GM19372 (cell line): ENCODE measurements around the gene MYO1H.

Experiments used
- ATAC-seq: cut with Tn5 transposase; IDR thresholded peaks from one replicate; pipeline ENCODE4 v1.9.1; 2021; ENCODE audit warnings: mild to moderate bottlenecking, low read depth, moderate library complexity; ENCODE audit not compliant: unreplicated experiment

Gene MYO1H

GRCh38 chr12:109440851-109441490 lies 93.3 kb downstream of the MYO1H start:
- ATAC-seq: no peak

DNA sequence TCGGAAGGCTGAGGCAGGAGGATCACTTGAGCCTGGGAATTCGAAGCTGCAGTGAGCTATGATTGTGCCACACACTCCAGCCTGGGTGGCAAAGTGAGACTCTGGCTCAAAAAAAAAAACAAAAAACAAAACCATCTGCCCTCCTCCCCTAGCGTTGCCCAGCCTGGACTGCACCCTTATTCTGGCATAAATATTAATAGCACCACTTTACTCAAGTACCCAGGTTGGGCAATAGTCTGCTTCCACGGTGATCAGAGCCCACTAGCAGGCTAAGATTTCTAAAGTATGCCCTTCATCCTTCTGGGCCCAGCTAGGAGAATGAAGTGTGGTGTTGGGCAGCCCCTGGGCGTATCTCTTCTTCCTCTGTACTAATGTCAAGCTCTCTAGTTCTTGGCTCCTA lies 96.1 kb downstream of the MYO1H start:
- no peak for ATAC-seq

GRCh38 chr12:109444259-109444658 lies 96.6 kb downstream of the MYO1H start:
- ATAC-seq: no peak

DNA sequence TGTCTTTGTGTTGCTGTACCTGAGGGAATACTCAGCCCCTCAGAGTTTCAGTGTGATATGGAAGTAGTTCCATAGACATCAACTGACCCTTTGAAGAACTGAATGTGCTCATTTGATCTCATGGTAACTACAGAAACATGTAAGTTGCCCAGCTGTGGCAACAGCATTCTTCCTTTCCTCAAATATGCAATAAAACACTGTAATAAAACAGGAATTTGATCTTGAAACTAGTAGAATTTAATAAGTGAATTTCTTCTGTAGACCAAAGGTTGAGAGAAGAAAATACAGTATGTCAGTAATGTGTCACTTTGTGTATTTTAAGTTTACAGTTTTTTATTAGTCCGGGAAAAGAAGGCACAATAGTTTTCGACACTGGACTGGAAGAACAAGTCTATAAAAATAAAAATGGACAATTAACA lies 97.5 kb downstream of the MYO1H start:
- ATAC-seq: no peak

DNA sequence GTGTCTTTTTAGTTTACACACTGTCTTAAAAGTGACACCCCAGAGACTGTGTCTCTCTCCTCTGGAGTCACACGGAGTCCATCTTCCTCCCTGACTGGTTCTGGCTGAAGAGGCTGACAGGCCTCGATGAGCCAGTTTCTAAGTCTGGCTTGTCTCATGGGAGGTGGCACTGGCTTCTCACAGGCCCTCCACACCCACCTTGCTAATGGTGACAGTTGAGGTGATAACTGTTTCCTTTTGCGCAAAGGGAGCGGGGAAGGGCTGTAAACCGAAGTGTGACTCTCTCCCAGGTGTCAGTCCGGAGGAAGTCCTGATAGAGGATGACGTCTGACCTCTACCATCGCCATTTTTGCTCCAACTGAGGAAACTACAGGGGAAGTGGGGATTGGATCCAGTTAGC lies 99.2 kb downstream of the MYO1H start:
- no peak for ATAC-seq

DNA sequence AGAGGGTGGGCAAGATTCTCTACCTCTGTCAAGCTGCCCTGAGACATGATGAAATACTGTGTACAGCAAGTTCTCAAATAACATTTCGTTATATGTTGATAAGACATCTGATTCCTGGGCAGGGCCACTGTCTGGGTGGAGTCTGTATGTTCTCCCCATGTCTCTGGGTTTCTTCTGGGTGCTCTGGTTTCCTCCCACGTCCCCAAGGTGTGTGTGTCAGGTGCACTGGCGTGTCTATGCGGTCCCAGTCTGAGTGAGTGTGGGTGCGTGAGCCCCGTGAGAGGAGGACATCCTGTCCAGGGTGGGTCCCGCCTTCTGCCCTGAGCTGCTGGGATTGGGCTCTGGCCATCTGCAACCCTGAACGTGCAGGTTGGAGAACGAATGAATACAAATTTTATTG lies 99.8 kb downstream of the MYO1H start:
- ATAC-seq: no peak

DNA sequence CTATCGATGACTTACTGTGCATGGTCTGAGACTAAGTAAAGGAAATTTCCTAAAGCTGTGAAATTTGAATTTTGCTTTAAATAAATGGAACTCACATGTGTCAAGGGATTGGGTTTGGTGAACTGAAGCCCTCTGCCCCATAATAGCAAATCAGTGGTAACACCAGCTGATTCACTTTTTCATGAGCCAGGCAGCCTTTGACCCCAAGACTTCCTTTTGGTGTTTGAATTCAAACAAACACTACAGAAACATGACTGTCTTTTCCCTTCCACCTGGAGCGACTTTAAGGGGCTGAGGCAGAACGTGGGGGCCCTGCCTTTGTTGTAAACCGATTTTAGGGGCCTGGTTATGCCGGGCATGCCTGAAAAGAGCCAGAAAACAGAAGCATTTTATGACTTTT lies 100.6 kb downstream of the MYO1H start:
- ATAC-seq: no peak

- ATAC-seq: no peak
These were observed 101.1 kb downstream of the MYO1H start for GRCh38 chr12:109448707-109449390.

DNA sequence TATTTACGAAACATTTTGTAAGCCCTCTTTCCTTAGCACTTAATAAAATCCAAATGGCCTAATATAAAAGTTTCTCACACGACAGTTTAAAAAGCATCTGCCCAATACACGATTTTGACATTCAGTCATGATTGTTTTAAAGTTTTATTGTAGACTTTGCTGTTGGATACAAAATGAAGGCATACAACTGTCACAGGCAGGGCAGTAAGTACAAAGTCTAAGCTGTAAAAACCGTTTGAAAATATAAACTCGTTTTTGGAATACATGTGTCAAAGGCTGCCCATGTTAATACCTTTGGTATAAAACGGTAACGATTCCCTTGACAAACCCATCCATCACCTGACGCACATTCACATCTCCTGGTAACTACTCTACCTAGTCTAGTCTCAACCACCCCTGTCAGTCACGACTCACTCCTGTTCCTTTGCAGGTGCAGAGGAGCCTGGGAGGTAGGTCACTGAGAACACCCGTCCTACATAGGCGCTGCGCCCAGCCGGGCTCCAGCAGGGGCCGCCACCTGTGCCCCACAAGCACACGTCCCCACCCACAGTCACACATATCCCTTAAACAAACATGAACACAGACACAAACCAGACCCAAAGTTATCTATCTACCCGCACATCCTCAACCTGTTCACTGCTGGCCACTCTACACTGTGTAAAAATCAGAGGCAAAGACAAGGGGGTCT lies 102.3 kb downstream of the MYO1H start:
- no peak for ATAC-seq

DNA sequence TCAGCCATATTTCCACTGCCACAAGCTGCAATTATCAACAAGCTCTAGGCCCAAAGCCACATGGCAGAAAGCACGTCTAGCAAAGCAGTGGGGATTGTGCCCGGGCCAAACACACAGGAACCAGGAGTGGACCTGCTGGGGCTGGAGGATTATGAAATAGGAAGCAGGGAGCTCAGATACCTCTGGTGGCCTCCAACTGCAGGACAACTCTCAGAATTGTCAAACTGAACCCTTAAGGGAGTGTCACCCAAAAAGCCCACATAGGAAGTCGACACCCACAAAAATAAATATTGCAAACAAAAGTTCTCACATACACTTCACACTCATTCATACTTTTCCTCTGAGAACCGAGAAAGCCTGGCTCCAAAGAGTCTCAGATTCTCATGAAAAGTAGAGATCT lies 103.3 kb downstream of the MYO1H start:
- no peak for ATAC-seq

GRCh38 chr12:109451400-109451799 lies 103.7 kb downstream of the MYO1H start:
- no peak for ATAC-seq

- no peak for ATAC-seq
These were observed 104.8 kb downstream of the MYO1H start for GRCh38 chr12:109452489-109452888.

DNA sequence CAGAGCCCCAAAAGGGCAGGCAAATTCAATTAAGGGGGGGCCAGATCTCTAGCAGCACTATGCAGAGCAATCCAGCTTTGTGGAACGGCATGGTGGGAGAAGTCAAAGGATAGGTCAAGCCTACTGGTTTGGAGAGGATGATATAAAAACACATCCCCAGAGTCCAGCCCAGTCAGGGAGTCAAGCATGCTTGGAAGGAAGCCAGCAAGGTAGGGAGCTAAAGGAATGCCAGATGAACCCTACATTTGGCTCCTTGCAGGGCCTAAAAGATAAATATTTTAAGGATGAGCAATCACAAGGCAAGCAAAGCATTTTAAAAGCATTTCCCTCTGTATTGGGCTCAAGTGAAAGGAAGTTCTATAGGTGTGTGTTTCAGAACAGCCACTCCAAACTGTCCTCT lies 108.0 kb downstream of the MYO1H start:
- ATAC-seq: no peak

- ATAC-seq: no peak
These were observed 110.4 kb downstream of the MYO1H start for GRCh38 chr12:109458086-109458485.

- ATAC-seq: no peak
These were observed 111.1 kb downstream of the MYO1H start for GRCh38 chr12:109458771-109459208.

DNA sequence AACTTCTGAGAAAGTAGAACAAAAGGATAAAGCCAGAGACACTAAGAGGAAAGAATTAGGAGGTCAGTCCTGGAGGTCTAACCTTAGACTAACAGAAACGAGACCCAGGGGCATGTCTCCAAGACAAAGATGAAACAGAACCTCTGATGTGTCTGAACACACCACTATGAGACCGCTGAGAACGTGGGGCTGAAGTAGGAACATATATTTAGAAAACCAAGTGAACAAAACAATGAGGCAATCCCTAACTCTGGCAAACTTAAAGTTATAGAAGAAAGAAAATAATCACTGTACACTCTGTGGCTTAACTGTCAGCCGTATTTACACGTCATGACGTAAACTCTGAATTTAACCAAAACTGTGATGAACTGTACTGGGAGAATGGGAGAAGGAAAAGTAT lies 111.5 kb downstream of the MYO1H start:
- no peak for ATAC-seq

DNA sequence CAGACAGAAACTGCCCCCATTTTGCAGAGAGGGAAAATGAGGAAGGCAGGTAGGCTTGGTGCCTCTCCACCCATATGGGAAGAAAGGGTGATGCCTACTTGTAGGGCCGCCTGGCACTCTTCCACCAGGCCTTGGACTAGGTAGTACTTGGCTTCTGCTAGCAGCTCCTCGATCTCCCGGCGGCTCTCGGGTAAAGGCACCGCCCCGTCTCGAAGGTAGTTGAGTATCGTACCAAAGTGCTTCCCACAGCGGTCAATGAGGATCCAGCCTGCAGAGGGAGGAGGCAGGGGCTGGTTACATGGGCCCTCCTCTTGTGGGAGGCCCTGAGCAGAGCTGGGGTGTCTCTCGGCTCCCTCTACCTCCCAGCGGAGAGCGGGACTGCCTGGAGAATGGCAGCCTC lies 112.8 kb downstream of the MYO1H start:
- no peak for ATAC-seq

GRCh38 chr12:109461049-109461845 lies 113.5 kb downstream of the MYO1H start:
- no peak for ATAC-seq

GRCh38 chr12:109461846-109462756 lies 114.4 kb downstream of the MYO1H start:
- ATAC-seq: no peak
